OCI-LY7 (cell line): Measurements from ENCODE around the gene LRRC4C. TPM values are rescaled to one million over a fixed set of nuclear protein-coding genes. Genes with fewer than 3 reads are reported as not detected.
"Not testable (repeated sequence)": the region's sequence is repeated elsewhere in the genome, so short reads cannot be mapped to it uniquely, and the experiment has no call there.

Experiments
- BruUV-seq: library from RNA; stranded (reverse); fragments of 400-500 nt; replicated peaks from 2 replicates; lab custom pipeline; 2021; lab: Mats Ljungman, UMichigan
- CTCF ChIA-PET: fragments of 300-600 bp; sonication (Branson Sonifier 250); formaldehyde crosslinking; loops from one replicate; lab custom pipeline; 2022; ENCODE audit warnings: antibody characterized with exemption; ENCODE audit not compliant: unreplicated experiment; lab: Charles Lee
- POLR2A ChIA-PET: fragments of 300-600 bp; sonication (Branson Sonifier 250); formaldehyde crosslinking; loops from one replicate; lab custom pipeline; 2022; ENCODE audit warnings: antibody characterized with exemption; lab: Charles Lee
- DNase-seq: peaks from one replicate; pipeline ENCODE4 v3.0.0-alpha.2; 2015; ENCODE audit warnings: low spot score
- H2AFZ ChIP-seq: fragments of 200-600 bp; sonication (generic), shearing (Covaris generic); 2 replicates; pipeline ENCODE4 v1.6.1; 2014; ENCODE audit warnings: mild to moderate bottlenecking, antibody characterized with exemption, low read length, moderate library complexity
- H3K27ac ChIP-seq: fragments of 200-600 bp; sonication (generic); 2 replicates; pipeline ENCODE4 v1.5.1; 2014; ENCODE audit warnings: mixed run types, low read depth, mild to moderate bottlenecking, moderate library complexity, low read length, inconsistent platforms; ENCODE audit not compliant: poor library complexity, severe bottlenecking
- H3K36me3 ChIP-seq: fragments of 200-600 bp; sonication (generic); 2 replicates; pipeline ENCODE4 v1.6.1; 2014; ENCODE audit warnings: mild to moderate bottlenecking, antibody characterized with exemption, low read length, moderate library complexity, mixed read lengths; ENCODE audit not compliant: insufficient read depth
- H3K4me1 ChIP-seq: fragments of 200-600 bp; sonication (generic); 2 replicates; pipeline ENCODE4 v1.5.1; 2014; ENCODE audit warnings: mild to moderate bottlenecking, low read length; ENCODE audit not compliant: insufficient read depth, poor library complexity, severe bottlenecking
- H3K4me2 ChIP-seq: fragments of 200-600 bp; sonication (generic); 2 replicates; pipeline ENCODE4 v1.6.1; 2014; ENCODE audit warnings: mild to moderate bottlenecking, low read length
- H3K4me3 ChIP-seq: fragments of 200-600 bp; sonication (generic); 2 replicates; pipeline ENCODE4 v1.5.1; 2014; ENCODE audit warnings: mild to moderate bottlenecking, low read depth, low read length; ENCODE audit not compliant: poor library complexity, severe bottlenecking
- H3K79me2 ChIP-seq: fragments of 200-600 bp; sonication (generic); 2 replicates; pipeline ENCODE4 v1.6.1; 2016; ENCODE audit warnings: low read depth, mild to moderate bottlenecking, low read length, moderate library complexity, mixed read lengths; ENCODE audit not compliant: insufficient read depth
- H3K9me2 ChIP-seq: fragments of 200-600 bp; sonication (generic); 2 replicates; pipeline ENCODE4 v1.6.1; 2016; ENCODE audit warnings: mild to moderate bottlenecking, low read length, mixed read lengths; ENCODE audit not compliant: insufficient read depth
- H3K9me3 ChIP-seq: fragments of 200-600 bp; sonication (generic); 2 replicates; pipeline ENCODE4 v1.6.1; 2014; ENCODE audit warnings: mild to moderate bottlenecking, mixed run types, low read length, mixed read lengths
- H4K20me1 ChIP-seq: fragments of 200-600 bp; sonication (generic); 2 replicates; pipeline ENCODE4 v1.6.1; 2014; ENCODE audit warnings: mild to moderate bottlenecking, antibody characterized with exemption, low read length, moderate library complexity, mixed read lengths; ENCODE audit not compliant: insufficient read depth
- EZH2phosphoT487 ChIP-seq: fragments of 200-600 bp; sonication (generic); IDR thresholded peaks from 2 replicates; pipeline ENCODE4 v1.6.1; 2018; ENCODE audit warnings: low read depth, borderline replicate concordance, mild to moderate bottlenecking, mixed run types, antibody characterized with exemption, low read length, moderate library complexity, mixed read lengths
- intact Hi-C: fragments of 100-400 bp; cut with micrococcal nuclease; formaldehyde crosslinking; loops from one replicate; pipeline ENCODE4 v1.10.0; 2022; ENCODE audit not compliant: unreplicated experiment
- total RNA-seq, 2 experiments: library from RNA; depleted of rRNA in 1 of 2; stranded (reverse); fragments of >200 nt in 1 of 2; shearing (Covaris generic) in 1 of 2; gene quantifications; 2 replicates each; pipeline ENCODE4 v1.2.3, GENCODE V29; 2014 to 2022
- TF ChIP-seq, protein P1 (sequence below): fragments of 200-600 bp; sonication (generic); conservative IDR thresholded peaks from 2 replicates; pipeline ENCODE4 v1.5.1; 2014; ENCODE audit warnings: mild to moderate bottlenecking, antibody characterized with exemption, low read length, moderate library complexity, mixed read lengths

The LRRC4C gene
- total RNA-seq, 2 experiments from 2014 or later = not detected

DNA sequence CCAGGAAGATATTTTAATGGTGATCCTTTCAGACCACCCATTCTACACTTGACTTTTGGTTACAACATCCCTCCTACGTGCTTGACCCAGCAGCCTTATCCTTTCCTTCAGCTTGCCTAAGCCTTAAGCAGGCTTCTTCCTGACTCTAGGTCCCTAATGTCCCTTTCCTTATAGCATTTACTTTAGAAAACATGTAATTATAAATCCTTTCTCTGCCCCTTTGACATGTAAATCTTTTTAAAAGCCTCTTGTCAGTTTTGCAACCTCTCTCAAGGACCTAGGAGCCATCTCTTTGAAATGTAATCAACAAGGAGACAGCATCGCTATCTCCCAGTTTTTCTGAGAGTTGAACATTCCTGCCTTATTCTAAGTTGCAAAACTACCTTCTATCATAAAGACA lies 1255.2 kb downstream of the LRRC4C start:
- no peaks in the 10 kb centered on the region for H4K20me1 ChIP-seq
- intact Hi-C loops = no loop called here
- POLR2A ChIA-PET = no interaction called here
- H3K36me3 ChIP-seq = no peaks in the 10 kb centered on the region
- no peak overlapping the region for H2AFZ ChIP-seq
- no peak overlapping the region for H3K27ac ChIP-seq
- no peak for DNase-seq
- no peak overlapping the region for H3K4me2 ChIP-seq
- BruUV-seq = no TSS peak
- H3K9me3 ChIP-seq = no peaks in the 10 kb centered on the region
- TF ChIP-seq, protein P1, sequence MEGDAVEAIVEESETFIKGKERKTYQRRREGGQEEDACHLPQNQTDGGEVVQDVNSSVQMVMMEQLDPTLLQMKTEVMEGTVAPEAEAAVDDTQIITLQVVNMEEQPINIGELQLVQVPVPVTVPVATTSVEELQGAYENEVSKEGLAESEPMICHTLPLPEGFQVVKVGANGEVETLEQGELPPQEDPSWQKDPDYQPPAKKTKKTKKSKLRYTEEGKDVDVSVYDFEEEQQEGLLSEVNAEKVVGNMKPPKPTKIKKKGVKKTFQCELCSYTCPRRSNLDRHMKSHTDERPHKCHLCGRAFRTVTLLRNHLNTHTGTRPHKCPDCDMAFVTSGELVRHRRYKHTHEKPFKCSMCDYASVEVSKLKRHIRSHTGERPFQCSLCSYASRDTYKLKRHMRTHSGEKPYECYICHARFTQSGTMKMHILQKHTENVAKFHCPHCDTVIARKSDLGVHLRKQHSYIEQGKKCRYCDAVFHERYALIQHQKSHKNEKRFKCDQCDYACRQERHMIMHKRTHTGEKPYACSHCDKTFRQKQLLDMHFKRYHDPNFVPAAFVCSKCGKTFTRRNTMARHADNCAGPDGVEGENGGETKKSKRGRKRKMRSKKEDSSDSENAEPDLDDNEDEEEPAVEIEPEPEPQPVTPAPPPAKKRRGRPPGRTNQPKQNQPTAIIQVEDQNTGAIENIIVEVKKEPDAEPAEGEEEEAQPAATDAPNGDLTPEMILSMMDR = no peak
- no peak for TF ChIP-seq EZH2phosphoT487
- H3K4me1 ChIP-seq = no peaks in the 10 kb centered on the region
- no peak overlapping the region for H3K4me3 ChIP-seq
- H3K9me2 ChIP-seq = no peaks in the 10 kb centered on the region
- H3K79me2 ChIP-seq = no peaks in the 10 kb centered on the region
- CTCF ChIA-PET = no interaction called here

DNA sequence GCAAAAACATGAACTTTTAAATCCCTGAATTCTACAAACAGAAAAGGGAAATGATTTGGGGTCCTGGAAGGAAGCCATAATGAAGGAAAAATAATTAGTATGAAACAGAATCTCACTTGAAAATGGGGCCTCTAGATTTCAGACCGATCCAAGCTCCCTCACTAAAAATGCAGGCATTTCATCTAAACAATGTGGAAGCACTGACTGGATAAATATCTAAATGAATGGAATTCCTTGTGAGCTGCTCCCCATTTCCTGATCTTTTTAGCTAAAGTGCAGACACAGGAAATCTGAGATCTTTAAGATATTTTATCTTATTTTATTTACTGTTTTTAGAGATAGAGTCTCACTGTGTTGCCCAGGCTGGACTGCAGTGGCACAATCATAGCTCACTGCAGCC lies 1255.8 kb downstream of the LRRC4C start:
- BruUV-seq = no TSS peak
- no peaks in the 10 kb centered on the region for H3K79me2 ChIP-seq
- H3K27ac ChIP-seq = no peak overlapping the region
- POLR2A ChIA-PET = interaction anchor here (0.6 to 1.5 kb wide), 2 partner anchors 13 to 28 kb away, joined by 3 to 8 read pairs; no protein-coding TSS in a partner anchor
- no peak overlapping the region for H2AFZ ChIP-seq
- no peak for DNase-seq
- CTCF ChIA-PET = no interaction called here
- H3K4me3 ChIP-seq = no peak overlapping the region
- no peaks in the 10 kb centered on the region for H3K36me3 ChIP-seq
- H3K4me1 ChIP-seq = no peaks in the 10 kb centered on the region
- intact Hi-C loops = no loop called here
- no peaks in the 10 kb centered on the region for H3K9me2 ChIP-seq
- TF ChIP-seq EZH2phosphoT487 = no peak
- TF ChIP-seq, protein P1 = no peak
- no peaks in the 10 kb centered on the region for H4K20me1 ChIP-seq
- H3K9me3 ChIP-seq = no peaks in the 10 kb centered on the region
- no peak overlapping the region for H3K4me2 ChIP-seq

DNA sequence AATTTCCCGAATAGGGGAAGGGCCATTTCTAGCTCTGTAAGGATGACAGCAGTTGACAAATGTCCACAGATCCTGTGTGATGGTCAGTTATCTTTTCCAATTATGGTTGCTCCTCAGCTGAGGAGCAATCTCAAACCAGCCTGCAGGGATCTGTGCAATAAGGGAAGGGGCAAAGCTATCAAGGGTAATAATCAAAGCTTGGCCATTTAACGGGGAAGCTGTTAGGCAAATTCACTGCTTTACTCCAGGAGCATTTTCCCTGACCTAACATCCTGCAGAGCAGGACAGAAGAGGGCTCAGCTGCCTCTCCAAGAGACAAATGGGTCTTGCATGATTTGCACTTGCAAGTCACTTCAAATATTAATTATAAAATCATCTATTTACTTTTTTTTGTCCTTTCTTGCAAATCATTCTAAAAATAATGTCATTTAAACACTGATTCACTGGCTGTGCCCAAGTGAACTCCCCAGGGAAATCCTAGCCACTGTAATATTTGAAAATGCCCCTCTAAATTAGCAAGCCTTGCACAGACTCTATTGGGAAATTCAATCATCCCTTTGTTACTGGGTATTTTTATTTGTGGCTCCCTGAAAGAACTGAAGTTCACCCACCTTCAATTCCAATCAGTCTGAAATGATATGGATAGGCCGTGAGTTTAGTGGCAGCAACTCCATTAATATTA lies 1256.7 kb downstream of the LRRC4C start:
- BruUV-seq = no TSS peak
- ChIA-PET CTCF (no interaction called here), POLR2A (interaction anchor here (0.6 to 1.5 kb wide), 2 partner anchors 14 to 33 kb away, joined by 3 to 7 read pairs; no protein-coding TSS in a partner anchor)
- Histone ChIP-seq H3K4me3 (no peak overlapping the region), H4K20me1 (no peaks in the 10 kb centered on the region), H3K4me2 (no peak overlapping the region), H3K9me2 (no peaks in the 10 kb centered on the region), H3K9me3 (no peaks in the 10 kb centered on the region), H2AFZ (no peak overlapping the region), H3K79me2 (no peaks in the 10 kb centered on the region), H3K4me1 (no peaks in the 10 kb centered on the region), H3K36me3 (no peaks in the 10 kb centered on the region), H3K27ac (no peak overlapping the region)
- no peak for DNase-seq
- TF ChIP-seq EZH2phosphoT487 = no peak
- TF ChIP-seq, protein P1 = no peak
- intact Hi-C loops = no loop called here

DNA sequence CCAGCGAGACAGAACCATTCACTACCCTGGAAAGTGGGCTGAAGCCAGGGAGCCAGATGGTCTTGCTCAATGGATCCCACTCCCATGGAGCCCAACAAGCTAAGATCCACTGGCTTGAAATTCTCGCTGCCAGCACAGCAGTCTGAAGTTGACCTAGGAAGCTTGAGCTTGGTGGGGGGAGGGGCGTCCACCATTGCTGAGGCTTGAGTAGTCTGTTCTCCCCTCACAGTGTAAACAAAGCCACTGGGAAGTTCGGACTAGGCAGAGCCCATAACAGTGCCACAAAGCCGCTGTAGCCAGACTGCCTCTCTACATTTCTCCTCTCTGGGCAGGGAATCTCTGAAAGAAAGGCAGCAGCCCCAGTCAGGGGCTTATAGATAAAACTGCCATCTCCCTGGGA lies 1266.9 kb downstream of the LRRC4C start:
- DNase-seq, CTCF ChIA-PET, intact Hi-C loops, H3K79me2 ChIP-seq, H3K27ac ChIP-seq, H4K20me1 ChIP-seq, H3K4me1 ChIP-seq, BruUV-seq, POLR2A ChIA-PET, H3K9me2 ChIP-seq, H3K4me3 ChIP-seq, H3K4me2 ChIP-seq, H3K9me3 ChIP-seq, H2AFZ ChIP-seq, H3K36me3 ChIP-seq: not testable (repeated sequence)
